ENCODE measurements around the gene CTRB1. TPM values are rescaled to one million over a fixed set of nuclear protein-coding genes. Genes with fewer than 3 reads are reported as not detected.

CTRB1 gene
- total and polyA plus RNA-seq, 2 of the 13 experiments (the other 11 are each of a cell fraction or from before 2014, with no cell fraction given): not detected

DNA sequence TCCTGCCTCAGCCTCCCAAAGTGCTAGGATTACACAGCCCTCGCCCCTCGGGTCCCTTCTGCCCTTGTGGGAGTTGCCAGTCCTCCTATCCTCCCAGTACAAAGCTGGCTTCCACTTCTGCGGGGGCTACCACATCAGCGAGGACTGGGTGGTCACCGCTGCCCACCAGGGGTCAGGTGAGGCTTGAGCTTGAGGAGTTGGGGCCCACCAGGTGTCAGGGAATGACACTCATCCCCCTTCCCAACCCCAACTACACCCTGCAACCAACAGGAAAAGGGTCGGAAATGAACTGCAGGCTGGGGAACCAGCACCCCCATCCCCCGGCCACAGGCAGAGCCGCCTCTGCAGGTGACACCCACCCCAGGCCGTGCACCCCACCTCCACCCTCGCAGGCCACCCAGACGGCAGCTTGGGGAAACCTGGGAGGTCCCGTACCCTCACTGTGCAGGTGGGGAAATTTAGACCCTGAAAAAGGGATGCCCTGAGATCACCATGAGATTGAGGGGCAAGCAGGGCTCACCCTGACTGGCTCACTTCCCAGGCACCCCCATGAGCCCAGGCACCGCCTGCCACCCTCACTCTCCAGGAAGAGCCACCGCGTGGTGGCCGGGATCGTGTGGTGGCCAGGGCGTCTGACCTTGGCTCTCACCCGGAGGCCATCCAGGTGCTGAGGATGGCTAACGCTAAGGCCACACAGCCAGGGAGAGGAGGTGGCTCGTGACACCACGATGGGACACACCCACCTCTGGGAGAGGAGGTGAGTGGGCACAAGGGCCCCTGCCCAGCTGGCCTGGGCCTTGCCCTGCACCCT, 8.0 kb downstream of the CTRB1 start (continued):
- TF ChIP-seq, protein P1, sequence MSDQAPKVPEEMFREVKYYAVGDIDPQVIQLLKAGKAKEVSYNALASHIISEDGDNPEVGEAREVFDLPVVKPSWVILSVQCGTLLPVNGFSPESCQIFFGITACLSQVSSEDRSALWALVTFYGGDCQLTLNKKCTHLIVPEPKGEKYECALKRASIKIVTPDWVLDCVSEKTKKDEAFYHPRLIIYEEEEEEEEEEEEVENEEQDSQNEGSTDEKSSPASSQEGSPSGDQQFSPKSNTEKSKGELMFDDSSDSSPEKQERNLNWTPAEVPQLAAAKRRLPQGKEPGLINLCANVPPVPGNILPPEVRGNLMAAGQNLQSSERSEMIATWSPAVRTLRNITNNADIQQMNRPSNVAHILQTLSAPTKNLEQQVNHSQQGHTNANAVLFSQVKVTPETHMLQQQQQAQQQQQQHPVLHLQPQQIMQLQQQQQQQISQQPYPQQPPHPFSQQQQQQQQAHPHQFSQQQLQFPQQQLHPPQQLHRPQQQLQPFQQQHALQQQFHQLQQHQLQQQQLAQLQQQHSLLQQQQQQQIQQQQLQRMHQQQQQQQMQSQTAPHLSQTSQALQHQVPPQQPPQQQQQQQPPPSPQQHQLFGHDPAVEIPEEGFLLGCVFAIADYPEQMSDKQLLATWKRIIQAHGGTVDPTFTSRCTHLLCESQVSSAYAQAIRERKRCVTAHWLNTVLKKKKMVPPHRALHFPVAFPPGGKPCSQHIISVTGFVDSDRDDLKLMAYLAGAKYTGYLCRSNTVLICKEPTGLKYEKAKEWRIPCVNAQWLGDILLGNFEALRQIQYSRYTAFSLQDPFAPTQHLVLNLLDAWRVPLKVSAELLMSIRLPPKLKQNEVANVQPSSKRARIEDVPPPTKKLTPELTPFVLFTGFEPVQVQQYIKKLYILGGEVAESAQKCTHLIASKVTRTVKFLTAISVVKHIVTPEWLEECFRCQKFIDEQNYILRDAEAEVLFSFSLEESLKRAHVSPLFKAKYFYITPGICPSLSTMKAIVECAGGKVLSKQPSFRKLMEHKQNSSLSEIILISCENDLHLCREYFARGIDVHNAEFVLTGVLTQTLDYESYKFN (CRISPR knock-in tag; conservative IDR thresholded peaks at IDR 0.05): no peak
- TF ChIP-seq, protein P2, sequence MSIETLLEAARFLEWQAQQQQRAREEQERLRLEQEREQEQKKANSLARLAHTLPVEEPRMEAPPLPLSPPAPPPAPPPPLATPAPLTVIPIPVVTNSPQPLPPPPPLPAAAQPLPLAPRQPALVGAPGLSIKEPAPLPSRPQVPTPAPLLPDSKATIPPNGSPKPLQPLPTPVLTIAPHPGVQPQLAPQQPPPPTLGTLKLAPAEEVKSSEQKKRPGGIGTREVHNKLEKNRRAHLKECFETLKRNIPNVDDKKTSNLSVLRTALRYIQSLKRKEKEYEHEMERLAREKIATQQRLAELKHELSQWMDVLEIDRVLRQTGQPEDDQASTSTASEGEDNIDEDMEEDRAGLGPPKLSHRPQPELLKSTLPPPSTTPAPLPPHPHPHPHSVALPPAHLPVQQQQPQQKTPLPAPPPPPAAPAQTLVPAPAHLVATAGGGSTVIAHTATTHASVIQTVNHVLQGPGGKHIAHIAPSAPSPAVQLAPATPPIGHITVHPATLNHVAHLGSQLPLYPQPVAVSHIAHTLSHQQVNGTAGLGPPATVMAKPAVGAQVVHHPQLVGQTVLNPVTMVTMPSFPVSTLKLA (IDR thresholded peaks at IDR 0.05): no peak
- TF ChIP-seq SMARCC2 (IDR thresholded peaks at IDR 0.05) (no peak), BCL6 (CRISPR knock-in tag; IDR thresholded peaks at IDR 0.05) (no peak), ZNF878 (CRISPR knock-in tag; IDR thresholded peaks at IDR 0.05) (no peak), GZF1 (CRISPR knock-in tag; IDR thresholded peaks at IDR 0.05) (no peak), ZNF20 (CRISPR knock-in tag; IDR thresholded peaks at IDR 0.05) (no peak), ZNF615 (CRISPR knock-in tag; IDR thresholded peaks at IDR 0.05; ENCODE audit: borderline replicate concordance) (no peak), ZNF598 (CRISPR knock-in tag; IDR thresholded peaks at IDR 0.05; ENCODE audit: borderline replicate concordance) (no peak), MED8 (CRISPR knock-in tag; IDR thresholded peaks at IDR 0.05; ENCODE audit: insufficient replicate concordance) (no peak), ATF6 (CRISPR knock-in tag; conservative IDR thresholded peaks at IDR 0.05) (no peak), ZBTB1 (CRISPR knock-in tag; IDR thresholded peaks at IDR 0.05; ENCODE audit: borderline replicate concordance) (no peak; the same call in 1 of the 2 replicates), GTF3A (CRISPR knock-in tag; conservative IDR thresholded peaks at IDR 0.05) (no peak), ZNF784 (CRISPR knock-in tag; IDR thresholded peaks at IDR 0.05; ENCODE audit: borderline replicate concordance) (no peak), ZSCAN29 (CRISPR knock-in tag; conservative IDR thresholded peaks at IDR 0.05) (no peak), SP140L (CRISPR knock-in tag; IDR thresholded peaks at IDR 0.05; ENCODE audit: borderline replicate concordance) (no peak), MIER3 (CRISPR knock-in tag; IDR thresholded peaks at IDR 0.05; ENCODE audit: borderline replicate concordance) (no peak)
